DOHH2 (cell line): Measurements from ENCODE around the gene WEE1.

ENCODE experiments used
- CTCF ChIP-seq: fragments of 200-600 bp; sonication (generic); IDR thresholded peaks from one replicate; pipeline ENCODE4 v1.5.1; 2014; ENCODE audit warnings: antibody characterized with exemption, mild to moderate bottlenecking, low read depth, low read length; ENCODE audit not compliant: poor library complexity, severe bottlenecking
- EZH2phosphoT487 ChIP-seq: fragments of 200-600 bp; sonication (generic); IDR thresholded peaks from 2 replicates; pipeline ENCODE4 v1.6.1; 2017; ENCODE audit warnings: borderline replicate concordance, mild to moderate bottlenecking, antibody characterized with exemption, low read length, moderate library complexity, mixed read lengths

DNA sequence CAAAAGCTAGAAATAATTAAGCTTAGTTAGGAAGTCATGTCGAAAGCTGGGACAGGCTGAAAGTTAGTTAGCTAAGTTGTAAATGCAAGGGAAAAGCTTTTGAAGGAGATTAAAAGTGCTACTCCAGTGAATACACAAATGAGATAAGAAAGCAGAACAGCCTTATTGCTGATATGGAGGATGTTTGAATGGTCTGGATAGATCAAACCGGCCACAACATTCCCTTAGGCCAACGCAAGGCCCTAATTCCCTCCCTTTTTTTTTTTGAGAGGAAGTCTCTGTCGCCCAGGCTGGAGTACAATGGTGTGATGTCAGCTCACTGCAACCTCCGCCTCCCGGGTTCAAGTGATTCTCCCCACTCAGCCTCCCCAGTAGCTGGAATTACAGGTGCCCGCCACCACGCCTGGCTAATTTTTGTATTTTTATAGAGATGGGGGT, 23.3 kb upstream of the WEE1 start:
- TF ChIP-seq CTCF (no peak), EZH2phosphoT487 (no peak)
